ENCODE results near the gene NXPE3.

NXPE3 gene

GRCh38 chr3:101813817-101814440, 34.9 kb downstream of the NXPE3 start:
- no peak overlapping the region for H3K27ac ChIP-seq (ENCODE audit: low read length)
- no peaks in the 10 kb centered on the region for H3K4me1 ChIP-seq (ENCODE audit: control insufficient read depth, insufficient read depth, low read length)
- no CpG with 5 or more reads among the region's 7 CpGs for WGBS (ENCODE audit: insufficient coverage, insufficient read length)
- H3K27me3 ChIP-seq (ENCODE audit: control insufficient read depth, insufficient read depth, low read length) = no peaks in the 10 kb centered on the region
- H3K36me3 ChIP-seq (ENCODE audit: control insufficient read depth, insufficient read depth, low read length) = no peaks in the 10 kb centered on the region
- H3K4me3 ChIP-seq (ENCODE audit: low read length) = no peak overlapping the region
- no peaks in the 10 kb centered on the region for H3K9me3 ChIP-seq (ENCODE audit: control insufficient read depth, insufficient read depth, low read length)
- no peak for DNase-seq (ENCODE audit: low read depth, low spot score)

GRCh38 chr3:101814835-101815234, 35.8 kb downstream of the NXPE3 start:
- no peaks in the 10 kb centered on the region for H3K36me3 ChIP-seq (ENCODE audit: control insufficient read depth, insufficient read depth, low read length)
- H3K4me3 ChIP-seq (ENCODE audit: low read length) = no peak overlapping the region
- DNase-seq (ENCODE audit: low read depth, low spot score) = no peak
- no CpG with 5 or more reads among the region's 3 CpGs for WGBS (ENCODE audit: insufficient coverage, insufficient read length)
- no peak overlapping the region for H3K27ac ChIP-seq (ENCODE audit: low read length)
- no peaks in the 10 kb centered on the region for H3K9me3 ChIP-seq (ENCODE audit: control insufficient read depth, insufficient read depth, low read length)
- no peaks in the 10 kb centered on the region for H3K27me3 ChIP-seq (ENCODE audit: control insufficient read depth, insufficient read depth, low read length)
- no peaks in the 10 kb centered on the region for H3K4me1 ChIP-seq (ENCODE audit: control insufficient read depth, insufficient read depth, low read length)

- no peaks in the 10 kb centered on the region for H3K27me3 ChIP-seq (ENCODE audit: control insufficient read depth, insufficient read depth, low read length)
- no peaks in the 10 kb centered on the region for H3K4me1 ChIP-seq (ENCODE audit: control insufficient read depth, insufficient read depth, low read length)
- H3K27ac ChIP-seq (ENCODE audit: low read length) = no peak overlapping the region
- DNase-seq (ENCODE audit: low read depth, low spot score) = no peak
- H3K4me3 ChIP-seq (ENCODE audit: low read length) = no peak overlapping the region
- no peaks in the 10 kb centered on the region for H3K9me3 ChIP-seq (ENCODE audit: control insufficient read depth, insufficient read depth, low read length)
- WGBS (ENCODE audit: insufficient coverage, insufficient read length) = no CpG with 5 or more reads among the region's 4 CpGs
- H3K36me3 ChIP-seq (ENCODE audit: control insufficient read depth, insufficient read depth, low read length) = no peaks in the 10 kb centered on the region
Measured at GRCh38 chr3:101816215-101817149, 37.5 kb downstream of the NXPE3 start.

GRCh38 chr3:101817992-101818391, 39.0 kb downstream of the NXPE3 start:
- H3K4me1 ChIP-seq (ENCODE audit: control insufficient read depth, insufficient read depth, low read length) = no peaks in the 10 kb centered on the region
- DNase-seq (ENCODE audit: low read depth, low spot score) = no peak
- H3K4me3 ChIP-seq (ENCODE audit: low read length) = no peak overlapping the region
- H3K27me3 ChIP-seq (ENCODE audit: control insufficient read depth, insufficient read depth, low read length) = no peaks in the 10 kb centered on the region
- WGBS (ENCODE audit: insufficient coverage, insufficient read length) = no CpG with 5 or more reads among the region's 5 CpGs
- no peak overlapping the region for H3K27ac ChIP-seq (ENCODE audit: low read length)
- no peaks in the 10 kb centered on the region for H3K36me3 ChIP-seq (ENCODE audit: control insufficient read depth, insufficient read depth, low read length)
- no peaks in the 10 kb centered on the region for H3K9me3 ChIP-seq (ENCODE audit: control insufficient read depth, insufficient read depth, low read length)

GRCh38 chr3:101819649-101820206, 40.7 kb downstream of the NXPE3 start:
- no peaks in the 10 kb centered on the region for H3K36me3 ChIP-seq (ENCODE audit: control insufficient read depth, insufficient read depth, low read length)
- H3K9me3 ChIP-seq (ENCODE audit: control insufficient read depth, insufficient read depth, low read length) = no peaks in the 10 kb centered on the region
- no CpG with 5 or more reads among the region's 2 CpGs for WGBS (ENCODE audit: insufficient coverage, insufficient read length)
- DNase-seq (ENCODE audit: low read depth, low spot score) = no peak
- H3K27ac ChIP-seq (ENCODE audit: low read length) = no peak overlapping the region
- H3K4me3 ChIP-seq (ENCODE audit: low read length) = no peak overlapping the region
- no peaks in the 10 kb centered on the region for H3K4me1 ChIP-seq (ENCODE audit: control insufficient read depth, insufficient read depth, low read length)
- H3K27me3 ChIP-seq (ENCODE audit: control insufficient read depth, insufficient read depth, low read length) = no peaks in the 10 kb centered on the region

- H3K27me3 ChIP-seq (ENCODE audit: control insufficient read depth, insufficient read depth, low read length) = no peaks in the 10 kb centered on the region
- no peak for DNase-seq (ENCODE audit: low read depth, low spot score)
- H3K4me3 ChIP-seq (ENCODE audit: low read length) = no peak overlapping the region
- H3K9me3 ChIP-seq (ENCODE audit: control insufficient read depth, insufficient read depth, low read length) = no peaks in the 10 kb centered on the region
- H3K27ac ChIP-seq (ENCODE audit: low read length) = no peak overlapping the region
- H3K4me1 ChIP-seq (ENCODE audit: control insufficient read depth, insufficient read depth, low read length) = no peaks in the 10 kb centered on the region
- no peaks in the 10 kb centered on the region for H3K36me3 ChIP-seq (ENCODE audit: control insufficient read depth, insufficient read depth, low read length)
- WGBS (ENCODE audit: insufficient coverage, insufficient read length) = no CpG with 5 or more reads among the region's 19 CpGs
Measured at GRCh38 chr3:101821503-101821902, 42.5 kb downstream of the NXPE3 start.

GRCh38 chr3:101823525-101823924, 44.5 kb downstream of the NXPE3 start:
- Histone ChIP-seq H3K9me3 (ENCODE audit: control insufficient read depth, insufficient read depth, low read length) (no peaks in the 10 kb centered on the region), H3K27ac (ENCODE audit: low read length) (no peak overlapping the region), H3K36me3 (ENCODE audit: control insufficient read depth, insufficient read depth, low read length) (no peaks in the 10 kb centered on the region), H3K4me1 (ENCODE audit: control insufficient read depth, insufficient read depth, low read length) (no peaks in the 10 kb centered on the region), H3K4me3 (ENCODE audit: low read length) (no peak overlapping the region), H3K27me3 (ENCODE audit: control insufficient read depth, insufficient read depth, low read length) (no peaks in the 10 kb centered on the region)
- no CpG with 5 or more reads among the region's 5 CpGs for WGBS (ENCODE audit: insufficient coverage, insufficient read length)
- no peak for DNase-seq (ENCODE audit: low read depth, low spot score)

GRCh38 chr3:101824702-101825101, 45.7 kb downstream of the NXPE3 start:
- H3K4me3 ChIP-seq (ENCODE audit: low read length) = no peak overlapping the region
- no peak overlapping the region for H3K27ac ChIP-seq (ENCODE audit: low read length)
- DNase-seq (ENCODE audit: low read depth, low spot score) = no peak
- no peaks in the 10 kb centered on the region for H3K9me3 ChIP-seq (ENCODE audit: control insufficient read depth, insufficient read depth, low read length)
- H3K4me1 ChIP-seq (ENCODE audit: control insufficient read depth, insufficient read depth, low read length) = peaks cover 1% of the 10 kb centered on the region; the same call in 1 of the 2 replicates
- no CpG with 5 or more reads among the region's 3 CpGs for WGBS (ENCODE audit: insufficient coverage, insufficient read length)
- no peaks in the 10 kb centered on the region for H3K36me3 ChIP-seq (ENCODE audit: control insufficient read depth, insufficient read depth, low read length)
- H3K27me3 ChIP-seq (ENCODE audit: control insufficient read depth, insufficient read depth, low read length) = no peaks in the 10 kb centered on the region

GRCh38 chr3:101825904-101826445, 47.0 kb downstream of the NXPE3 start:
- H3K4me3 ChIP-seq (ENCODE audit: low read length) = no peak overlapping the region
- H3K27me3 ChIP-seq (ENCODE audit: control insufficient read depth, insufficient read depth, low read length) = no peaks in the 10 kb centered on the region
- no peak overlapping the region for H3K27ac ChIP-seq (ENCODE audit: low read length)
- no peak for DNase-seq (ENCODE audit: low read depth, low spot score)
- H3K9me3 ChIP-seq (ENCODE audit: control insufficient read depth, insufficient read depth, low read length) = no peaks in the 10 kb centered on the region
- WGBS (ENCODE audit: insufficient coverage, insufficient read length) = no CpG with 5 or more reads among the region's 2 CpGs
- peaks cover 1% of the 10 kb centered on the region; the same call in 1 of the 2 replicates for H3K4me1 ChIP-seq (ENCODE audit: control insufficient read depth, insufficient read depth, low read length)
- H3K36me3 ChIP-seq (ENCODE audit: control insufficient read depth, insufficient read depth, low read length) = no peaks in the 10 kb centered on the region
